Measurements from ENCODE around the gene SERPINI1. TPM values are rescaled to one million over a fixed set of nuclear protein-coding genes. Genes with fewer than 3 reads are reported as not detected.

Gene SERPINI1
- total RNA-seq, 1 donor from 2014 or later: 15.5 TPM

DNA sequence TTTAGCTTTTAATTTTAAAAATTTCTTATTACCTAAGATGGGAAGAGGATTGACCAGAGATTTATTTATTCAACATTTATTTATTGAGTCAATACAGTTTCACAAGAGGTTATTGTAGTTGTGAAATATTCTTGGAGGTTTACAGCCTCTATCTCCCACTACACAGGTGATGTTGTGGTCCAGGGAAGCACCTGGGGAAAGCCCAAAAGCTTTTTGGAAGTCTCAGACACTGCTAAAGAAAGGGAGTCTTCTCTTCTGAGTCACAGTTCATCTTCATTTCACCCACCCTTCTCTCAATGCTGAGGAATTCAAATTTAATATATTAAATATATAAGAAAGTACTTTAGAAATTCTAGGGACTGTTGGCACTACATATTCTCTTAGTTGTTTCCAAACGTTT, 41.8 kb downstream of the SERPINI1 start:
- H3K36me3 Mint-ChIP-seq (ENCODE audit: low read depth, unreplicated experiment): peaks cover 7% of the 10 kb centered on the region
- DNase-seq (ENCODE audit: low spot score): no peak
- H3K27ac Mint-ChIP-seq (ENCODE audit: unreplicated experiment): no peak overlapping the region
- H3K4me3 Mint-ChIP-seq (ENCODE audit: unreplicated experiment): no peak overlapping the region
- no peaks in the 10 kb centered on the region for H3K9me3 Mint-ChIP-seq (ENCODE audit: unreplicated experiment)
- TF ChIP-seq CTCF (IDR thresholded peaks at IDR 0.05; ENCODE audit: unreplicated experiment): no peak
- no peaks in the 10 kb centered on the region for H3K27me3 Mint-ChIP-seq (ENCODE audit: unreplicated experiment)
- H3K4me1 Mint-ChIP-seq (ENCODE audit: unreplicated experiment): peaks cover 9% of the 10 kb centered on the region

DNA sequence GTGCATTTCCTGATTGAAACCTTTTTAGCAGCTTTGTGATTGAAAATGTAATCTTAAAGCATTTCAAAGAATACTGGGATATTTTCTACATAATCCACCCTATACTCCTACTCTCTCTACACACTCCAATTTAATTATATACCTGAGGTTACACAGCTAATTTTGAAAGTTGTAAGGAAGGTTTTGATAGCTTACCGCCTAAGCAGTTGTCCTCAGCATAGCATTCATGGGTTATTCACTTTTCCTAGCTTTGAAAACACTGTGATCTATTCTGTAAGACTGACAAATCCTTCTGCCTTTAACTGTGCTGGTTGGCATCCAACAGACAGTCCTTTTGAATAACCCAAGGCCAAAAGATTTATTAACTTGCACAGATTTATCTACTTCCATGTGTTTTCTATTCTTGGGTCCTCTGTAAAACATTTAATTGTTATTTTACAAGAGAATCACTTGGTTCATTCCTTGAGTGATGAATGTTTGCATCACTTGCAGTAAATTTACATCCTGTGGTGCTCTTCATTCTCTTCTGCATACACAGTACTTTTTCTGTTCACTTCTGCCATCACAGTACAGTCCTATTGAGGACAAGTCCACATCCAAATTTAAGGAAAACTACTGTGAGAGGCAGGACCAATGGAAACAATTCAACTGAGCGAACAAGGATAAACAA, 44.8 kb downstream of the SERPINI1 start:
- Mint-ChIP-seq H3K36me3 (ENCODE audit: low read depth, unreplicated experiment) (peaks cover 7% of the 10 kb centered on the region), H3K4me1 (ENCODE audit: unreplicated experiment) (no peaks in the 10 kb centered on the region), H3K27ac (ENCODE audit: unreplicated experiment) (no peak overlapping the region), H3K4me3 (ENCODE audit: unreplicated experiment) (no peak overlapping the region), H3K9me3 (ENCODE audit: unreplicated experiment) (no peaks in the 10 kb centered on the region), H3K27me3 (ENCODE audit: unreplicated experiment) (peaks cover 1% of the 10 kb centered on the region)
- no peak for TF ChIP-seq CTCF (IDR thresholded peaks at IDR 0.05; ENCODE audit: unreplicated experiment)
- DNase-seq (ENCODE audit: low spot score): no peak

GRCh38 chr3:167783781-167784180, 48.3 kb downstream of the SERPINI1 start:
- no peak for DNase-seq (ENCODE audit: low spot score)
- no peaks in the 10 kb centered on the region for H3K36me3 Mint-ChIP-seq (ENCODE audit: low read depth, unreplicated experiment)
- H3K9me3 Mint-ChIP-seq (ENCODE audit: unreplicated experiment): no peaks in the 10 kb centered on the region
- TF ChIP-seq CTCF (IDR thresholded peaks at IDR 0.05; ENCODE audit: unreplicated experiment): no peak
- peaks cover 1% of the 10 kb centered on the region for H3K27me3 Mint-ChIP-seq (ENCODE audit: unreplicated experiment)
- H3K4me1 Mint-ChIP-seq (ENCODE audit: unreplicated experiment): peaks cover 8% of the 10 kb centered on the region
- H3K4me3 Mint-ChIP-seq (ENCODE audit: unreplicated experiment): no peak overlapping the region
- H3K27ac Mint-ChIP-seq (ENCODE audit: unreplicated experiment): no peak overlapping the region

DNA sequence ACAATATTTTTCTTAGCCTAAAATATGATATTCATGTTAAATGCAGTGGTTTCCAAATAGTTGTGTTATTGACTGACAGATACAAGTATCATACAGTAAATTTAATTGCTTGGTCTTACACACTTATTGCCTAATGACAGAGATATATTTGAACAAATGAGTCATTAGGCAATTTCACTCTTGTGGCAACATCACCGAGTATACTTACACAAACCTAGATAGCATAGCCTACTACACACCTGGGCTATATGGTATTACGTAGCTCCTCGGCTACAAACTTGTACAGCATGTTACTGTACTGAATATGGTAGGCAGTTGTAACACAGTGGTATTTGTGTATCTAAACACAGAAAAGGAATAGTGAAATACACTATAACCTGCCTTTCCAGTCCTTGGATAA, 50.3 kb downstream of the SERPINI1 start:
- H3K4me1 Mint-ChIP-seq (ENCODE audit: unreplicated experiment): peaks cover 8% of the 10 kb centered on the region
- DNase-seq (ENCODE audit: low spot score): no peak
- H3K9me3 Mint-ChIP-seq (ENCODE audit: unreplicated experiment): no peaks in the 10 kb centered on the region
- H3K27ac Mint-ChIP-seq (ENCODE audit: unreplicated experiment): no peak overlapping the region
- H3K4me3 Mint-ChIP-seq (ENCODE audit: unreplicated experiment): no peak overlapping the region
- H3K27me3 Mint-ChIP-seq (ENCODE audit: unreplicated experiment): peaks cover 1% of the 10 kb centered on the region
- TF ChIP-seq CTCF (IDR thresholded peaks at IDR 0.05; ENCODE audit: unreplicated experiment): no peak
- no peaks in the 10 kb centered on the region for H3K36me3 Mint-ChIP-seq (ENCODE audit: low read depth, unreplicated experiment)

DNA sequence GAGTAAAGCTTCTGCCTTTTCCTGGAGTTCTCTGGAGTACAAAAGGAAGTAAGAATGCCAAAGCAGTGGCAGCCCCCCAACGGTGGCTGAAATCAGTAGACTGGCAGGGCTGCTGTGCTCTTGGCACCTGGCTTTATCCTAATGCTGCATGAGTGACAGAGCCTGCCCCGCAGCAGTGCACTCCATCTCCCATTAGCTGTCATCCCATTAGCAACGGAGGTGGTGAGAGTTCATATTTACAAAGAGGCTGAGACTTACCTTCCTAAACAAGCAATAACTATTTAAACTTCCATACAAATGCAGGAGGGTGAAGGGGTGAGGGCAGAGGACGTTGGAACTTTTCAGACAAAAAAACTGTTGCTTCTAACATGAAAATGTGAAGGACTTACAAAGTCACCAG, 51.9 kb downstream of the SERPINI1 start:
- DNase-seq (ENCODE audit: low spot score): no peak
- no peak overlapping the region for H3K27ac Mint-ChIP-seq (ENCODE audit: unreplicated experiment)
- no peaks in the 10 kb centered on the region for H3K36me3 Mint-ChIP-seq (ENCODE audit: low read depth, unreplicated experiment)
- peaks cover 8% of the 10 kb centered on the region for H3K4me1 Mint-ChIP-seq (ENCODE audit: unreplicated experiment)
- H3K4me3 Mint-ChIP-seq (ENCODE audit: unreplicated experiment): no peak overlapping the region
- TF ChIP-seq CTCF (IDR thresholded peaks at IDR 0.05; ENCODE audit: unreplicated experiment): no peak
- H3K9me3 Mint-ChIP-seq (ENCODE audit: unreplicated experiment): no peaks in the 10 kb centered on the region
- peaks cover under 1% of the 10 kb centered on the region for H3K27me3 Mint-ChIP-seq (ENCODE audit: unreplicated experiment)
